DOHH2 (cell line): ENCODE data around the gene NOL4L.

Source experiments
- H3F3A ChIP-seq: fragments of 200-600 bp; sonication (generic), shearing (Covaris generic); 2 replicates; pipeline ENCODE4 v1.6.0; 2016; ENCODE audit warnings: antibody characterized with exemption, mild to moderate bottlenecking; ENCODE audit not compliant: control insufficient read depth, insufficient read depth
- H3K27ac ChIP-seq: fragments of 200-600 bp; sonication (generic); 2 replicates; pipeline ENCODE4 v1.5.1; 2014; ENCODE audit warnings: low read depth, mild to moderate bottlenecking, low read length, moderate library complexity
- H3K27me3 ChIP-seq: fragments of 200-600 bp; sonication (generic); 2 replicates; pipeline ENCODE4 v1.6.1; 2014; ENCODE audit warnings: mild to moderate bottlenecking, low read length, mixed read lengths; ENCODE audit not compliant: control insufficient read depth
- H3K36me3 ChIP-seq: fragments of 200-600 bp; sonication (generic); 2 replicates; pipeline ENCODE4 v1.6.1; 2014; ENCODE audit warnings: mild to moderate bottlenecking, low read length, moderate library complexity, mixed read lengths; ENCODE audit not compliant: control insufficient read depth
- H3K4me1 ChIP-seq: fragments of 200-600 bp; sonication (generic); 2 replicates; pipeline ENCODE4 v1.6.1; 2014; ENCODE audit warnings: mild to moderate bottlenecking, low read length, mixed read lengths; ENCODE audit not compliant: control insufficient read depth
- H3K4me2 ChIP-seq: fragments of 200-600 bp; sonication (generic); 2 replicates; pipeline ENCODE4 v1.6.0; 2014; ENCODE audit warnings: mild to moderate bottlenecking, low read length, moderate library complexity
- H3K4me3 ChIP-seq: fragments of 200-600 bp; sonication (generic); 2 replicates; pipeline ENCODE4 v1.5.1; 2014; ENCODE audit warnings: mild to moderate bottlenecking, low read length, mixed read lengths
- H3K79me2 ChIP-seq: fragments of 200-600 bp; sonication (generic); 2 replicates; pipeline ENCODE4 v1.6.1; 2014; ENCODE audit warnings: mild to moderate bottlenecking, low read length, mixed read lengths; ENCODE audit not compliant: control insufficient read depth
- H3K9me2 ChIP-seq: fragments of 200-600 bp; sonication (generic); replicated peaks from 2 replicates; pipeline ENCODE4 v1.6.1; 2014; ENCODE audit warnings: mild to moderate bottlenecking, low read length, mixed read lengths; ENCODE audit not compliant: control insufficient read depth
- H3K9me3 ChIP-seq: fragments of 200-600 bp; sonication (generic); 2 replicates; pipeline ENCODE4 v1.6.1; 2014; ENCODE audit warnings: antibody characterized with exemption, low read length, mixed read lengths; ENCODE audit not compliant: control insufficient read depth, insufficient read depth
- H4K20me1 ChIP-seq: fragments of 200-600 bp; sonication (generic); 2 replicates; pipeline ENCODE4 v1.6.0; 2014; ENCODE audit warnings: low read depth, mild to moderate bottlenecking, antibody characterized with exemption, low read length, moderate library complexity; ENCODE audit not compliant: control insufficient read depth, insufficient read depth
- CTCF ChIP-seq: fragments of 200-600 bp; sonication (generic); IDR thresholded peaks from one replicate; pipeline ENCODE4 v1.5.1; 2014; ENCODE audit warnings: antibody characterized with exemption, mild to moderate bottlenecking, low read depth, low read length; ENCODE audit not compliant: poor library complexity, severe bottlenecking
- EZH2phosphoT487 ChIP-seq: fragments of 200-600 bp; sonication (generic); IDR thresholded peaks from 2 replicates; pipeline ENCODE4 v1.6.1; 2017; ENCODE audit warnings: borderline replicate concordance, mild to moderate bottlenecking, antibody characterized with exemption, low read length, moderate library complexity, mixed read lengths

NOL4L gene

GRCh38 chr20:32512047-32512385 is 73.1 kb downstream of the NOL4L start:
- H3K9me3 ChIP-seq = no peaks in the 10 kb centered on the region
- H3K4me3 ChIP-seq = no peak overlapping the region
- no peak for TF ChIP-seq CTCF
- no peak for TF ChIP-seq EZH2phosphoT487
- no peaks in the 10 kb centered on the region for H3K79me2 ChIP-seq
- no peaks in the 10 kb centered on the region for H3K36me3 ChIP-seq
- H3K27ac ChIP-seq = no peak overlapping the region
- 0 out of 2 replicates have a peak, but pooled peaks cover 3% of the 10 kb centered on the region for H3F3A ChIP-seq
- no peaks in the 10 kb centered on the region for H4K20me1 ChIP-seq
- H3K9me2 ChIP-seq = no peaks in the 10 kb centered on the region
- H3K4me2 ChIP-seq = no peak overlapping the region
- H3K4me1 ChIP-seq = peaks cover 12% of the 10 kb centered on the region
- no peaks in the 10 kb centered on the region for H3K27me3 ChIP-seq

- Histone ChIP-seq H3K36me3 (no peaks in the 10 kb centered on the region), H3K27me3 (no peaks in the 10 kb centered on the region), H3K4me1 (peaks cover 12% of the 10 kb centered on the region), H3K4me3 (no peak overlapping the region), H3K27ac (no peak overlapping the region), H4K20me1 (no peaks in the 10 kb centered on the region), H3K4me2 (no peak overlapping the region), H3F3A (0 out of 2 replicates have a peak, but pooled peaks cover 3% of the 10 kb centered on the region), H3K9me2 (no peaks in the 10 kb centered on the region), H3K9me3 (no peaks in the 10 kb centered on the region), H3K79me2 (no peaks in the 10 kb centered on the region)
- TF ChIP-seq EZH2phosphoT487 = no peak
- TF ChIP-seq CTCF = no peak
Observed at GRCh38 chr20:32511358-32512046, 73.6 kb downstream of the NOL4L start.

- Histone ChIP-seq H3K9me2 (no peaks in the 10 kb centered on the region), H3K4me1 (peaks cover 12% of the 10 kb centered on the region), H3K4me3 (no peak overlapping the region), H3K27me3 (no peaks in the 10 kb centered on the region), H3K9me3 (no peaks in the 10 kb centered on the region), H3K27ac (no peak overlapping the region), H3K36me3 (no peaks in the 10 kb centered on the region), H3F3A (0 out of 2 replicates have a peak, but pooled peaks cover 3% of the 10 kb centered on the region), H3K4me2 (no peak overlapping the region), H3K79me2 (no peaks in the 10 kb centered on the region), H4K20me1 (no peaks in the 10 kb centered on the region)
- TF ChIP-seq CTCF (no peak), EZH2phosphoT487 (no peak)
Observed at GRCh38 chr20:32510601-32511357, 74.4 kb downstream of the NOL4L start.
